M059J (cell line): ENCODE measurements around the gene MAGEF1. TPM values are rescaled to one million over a fixed set of nuclear protein-coding genes. Genes with fewer than 3 reads are reported as not detected.

ENCODE experiments used
- DNase-seq: peaks from one replicate; pipeline ENCODE4 v3.0.0-alpha.2; 2012; ENCODE audit warnings: low read depth
- total RNA-seq: library from RNA; depleted of rRNA; stranded (reverse); fragments of >200 nt; shearing (Covaris generic); gene quantifications from 2 replicates; pipeline ENCODE4 v1.2.3, GENCODE V29; 2014

MAGEF1 gene
- total RNA-seq, 1 experiment from 2014 or later: 61.3 TPM

- no peak for DNase-seq
Observed at GRCh38 chr3:184690192-184690883, 21.5 kb downstream of the MAGEF1 start.

DNA sequence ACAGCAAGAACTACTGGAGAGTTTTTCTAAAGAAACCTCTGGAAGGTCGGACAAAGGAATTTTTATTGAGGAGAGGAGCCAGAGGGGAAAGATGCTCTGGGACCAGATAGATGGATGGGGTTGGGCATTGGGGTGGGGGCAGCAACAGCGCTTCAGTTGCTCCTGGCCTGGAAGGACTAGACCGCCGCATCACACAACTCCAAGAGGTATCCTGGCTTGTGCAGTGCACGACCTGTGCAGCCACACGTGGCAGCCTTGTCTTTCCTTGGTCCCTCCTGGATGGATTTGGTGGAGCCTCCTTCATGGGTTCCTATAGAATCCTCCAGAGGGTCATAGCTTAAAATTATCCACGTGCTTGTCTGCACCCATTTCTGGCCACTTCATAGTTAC lies 23.0 kb downstream of the MAGEF1 start:
- DNase-seq: no peak

GRCh38 chr3:184688251-184688881 lies 23.5 kb downstream of the MAGEF1 start:
- DNase-seq: peak; percentile 97

DNA sequence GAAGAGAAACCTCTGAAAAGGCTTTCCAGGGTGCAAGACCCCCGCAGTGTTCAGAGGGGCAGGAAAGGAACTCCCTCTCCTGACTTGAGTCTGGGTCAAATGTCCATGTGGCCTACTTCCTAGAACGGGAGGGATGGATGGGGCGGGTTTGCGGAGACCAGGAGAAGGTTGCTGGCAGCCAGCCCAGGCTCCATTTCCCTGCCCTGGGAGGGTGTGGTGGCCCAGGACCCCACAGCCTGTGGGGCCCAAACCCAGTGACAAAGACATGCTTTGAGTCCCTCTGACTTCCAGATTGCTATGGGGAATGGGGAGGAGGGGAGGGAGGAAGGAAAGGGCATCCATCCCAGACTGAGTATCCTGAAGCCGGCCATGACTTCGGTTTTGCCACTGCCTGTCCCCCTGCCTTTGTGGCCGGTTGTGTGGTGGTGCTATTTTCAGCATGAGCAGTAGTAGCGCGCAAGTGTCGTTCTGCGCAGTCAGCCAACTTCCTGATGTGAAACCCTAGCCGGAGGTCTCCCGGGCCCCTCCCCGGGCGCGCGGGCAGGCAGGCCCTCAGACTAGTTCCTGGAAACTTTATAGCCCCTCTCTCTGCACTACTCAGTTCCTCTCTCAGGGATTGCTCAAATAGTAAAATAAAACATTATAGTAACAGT lies 24.4 kb downstream of the MAGEF1 start:
- no peak for DNase-seq

DNA sequence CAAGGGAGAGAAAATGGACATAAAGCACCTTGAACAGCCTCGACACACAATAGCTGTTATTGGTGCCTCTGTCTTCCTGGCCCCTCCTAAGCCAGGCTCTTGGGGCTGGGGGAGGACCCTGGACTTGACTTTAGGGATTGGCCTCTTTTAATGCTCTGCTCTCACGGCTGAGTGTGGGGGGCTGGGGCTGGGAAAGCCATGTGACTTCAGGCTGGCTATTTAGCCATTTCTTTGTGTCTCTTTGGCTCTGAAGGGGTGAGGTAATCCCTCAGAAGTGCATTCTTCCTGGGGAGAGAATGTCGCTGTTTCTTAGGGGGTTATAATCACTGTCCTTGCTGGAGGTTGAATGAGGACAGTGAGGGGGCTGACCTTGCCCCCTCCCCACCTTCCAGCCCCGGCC lies 26.2 kb downstream of the MAGEF1 start:
- DNase-seq: no peak

GRCh38 chr3:184685055-184685454 lies 26.8 kb downstream of the MAGEF1 start:
- no peak for DNase-seq

DNA sequence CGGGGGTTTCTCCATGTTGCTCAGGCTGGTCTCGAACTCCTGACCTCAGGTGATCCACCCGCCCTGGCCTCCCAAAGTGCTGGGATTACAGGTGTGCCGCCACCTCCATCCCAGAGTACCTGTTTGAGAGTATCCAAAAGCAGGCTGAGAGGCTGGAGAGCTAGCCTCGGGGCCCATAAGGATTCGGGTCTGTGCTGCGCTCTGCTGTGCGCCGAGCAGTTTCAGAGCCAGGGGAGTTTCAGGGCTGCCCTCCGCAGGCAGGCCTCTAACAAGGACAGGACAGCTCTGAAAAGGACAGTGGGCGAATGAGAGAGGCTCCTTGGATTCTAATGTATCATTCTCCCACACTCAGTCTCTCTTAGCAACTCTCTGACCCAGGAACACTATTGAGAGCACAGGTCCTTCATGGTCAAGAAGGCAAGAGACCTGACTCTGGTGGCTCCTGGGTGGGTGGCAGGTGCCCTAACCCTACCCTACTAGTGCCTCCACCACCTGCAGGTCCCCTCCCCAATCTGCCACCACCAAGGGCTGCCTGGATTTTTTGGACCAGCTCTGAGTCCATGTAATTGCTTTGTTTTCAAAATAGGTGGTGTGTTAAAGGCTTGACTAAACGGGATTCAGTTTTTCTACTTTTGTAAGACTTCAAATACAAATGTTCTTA lies 27.8 kb downstream of the MAGEF1 start:
- DNase-seq: no peak

GRCh38 chr3:184683234-184683633 lies 28.6 kb downstream of the MAGEF1 start:
- DNase-seq: no peak

DNA sequence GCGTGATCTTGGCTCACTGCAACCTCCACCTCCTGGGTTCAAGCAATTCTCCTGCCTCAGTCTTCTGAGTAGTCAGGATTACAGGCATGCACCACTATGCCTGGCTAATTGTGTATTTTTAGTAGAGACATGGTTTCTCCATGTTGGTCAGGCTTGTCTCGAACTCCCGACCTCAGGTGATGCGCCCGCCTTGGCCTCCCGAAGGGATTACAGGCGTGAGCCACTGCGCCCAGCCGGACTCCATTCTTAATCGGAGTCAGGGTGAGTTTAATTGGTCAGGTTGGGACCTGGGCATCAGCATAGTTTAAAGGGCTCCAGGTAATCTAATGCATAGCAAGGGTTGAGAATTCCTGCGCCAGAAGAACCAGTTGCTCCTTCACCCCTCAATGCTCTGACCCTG lies 29.2 kb downstream of the MAGEF1 start:
- DNase-seq: no peak

GRCh38 chr3:184680385-184681345 lies 31.2 kb downstream of the MAGEF1 start:
- no peak for DNase-seq

DNA sequence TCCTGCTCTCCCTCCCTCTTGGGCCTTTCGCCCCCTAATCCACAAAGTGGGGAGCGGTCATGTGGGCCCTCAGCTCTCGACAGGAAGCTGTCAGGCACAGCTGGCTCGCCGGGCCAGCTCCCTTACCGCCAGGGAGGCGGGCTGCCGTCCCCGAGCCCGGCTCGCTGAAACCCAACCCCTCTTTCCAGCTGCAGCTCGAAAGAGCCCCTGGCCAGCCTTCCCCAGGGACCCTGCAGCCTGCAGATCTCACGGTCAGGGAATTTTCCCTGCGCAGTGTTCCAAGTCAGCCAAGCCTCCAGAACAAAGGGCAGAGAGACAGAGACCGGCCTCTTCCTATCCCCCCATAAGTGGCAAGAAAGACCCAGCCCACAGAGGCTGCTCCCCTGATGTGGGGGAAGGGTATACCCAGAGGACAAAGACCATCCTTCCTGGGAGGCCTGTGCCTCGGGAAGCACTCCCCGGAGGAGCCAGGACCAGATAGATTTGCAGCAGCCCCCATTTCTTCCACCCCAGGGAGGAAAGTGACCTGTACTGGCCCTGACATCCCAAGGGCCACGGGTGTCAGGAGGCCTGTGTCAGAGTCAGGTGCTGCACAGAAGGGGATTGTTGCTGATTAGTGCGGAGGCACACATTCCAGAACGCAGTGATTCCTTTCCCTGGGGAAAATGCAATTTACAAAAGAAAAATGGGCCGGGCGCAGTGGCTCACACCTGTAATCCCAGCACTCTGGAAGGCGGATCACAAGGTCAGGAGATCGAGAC lies 32.6 kb downstream of the MAGEF1 start:
- DNase-seq: no peak

GRCh38 chr3:184678317-184679055 lies 33.4 kb downstream of the MAGEF1 start:
- DNase-seq: no peak

DNA sequence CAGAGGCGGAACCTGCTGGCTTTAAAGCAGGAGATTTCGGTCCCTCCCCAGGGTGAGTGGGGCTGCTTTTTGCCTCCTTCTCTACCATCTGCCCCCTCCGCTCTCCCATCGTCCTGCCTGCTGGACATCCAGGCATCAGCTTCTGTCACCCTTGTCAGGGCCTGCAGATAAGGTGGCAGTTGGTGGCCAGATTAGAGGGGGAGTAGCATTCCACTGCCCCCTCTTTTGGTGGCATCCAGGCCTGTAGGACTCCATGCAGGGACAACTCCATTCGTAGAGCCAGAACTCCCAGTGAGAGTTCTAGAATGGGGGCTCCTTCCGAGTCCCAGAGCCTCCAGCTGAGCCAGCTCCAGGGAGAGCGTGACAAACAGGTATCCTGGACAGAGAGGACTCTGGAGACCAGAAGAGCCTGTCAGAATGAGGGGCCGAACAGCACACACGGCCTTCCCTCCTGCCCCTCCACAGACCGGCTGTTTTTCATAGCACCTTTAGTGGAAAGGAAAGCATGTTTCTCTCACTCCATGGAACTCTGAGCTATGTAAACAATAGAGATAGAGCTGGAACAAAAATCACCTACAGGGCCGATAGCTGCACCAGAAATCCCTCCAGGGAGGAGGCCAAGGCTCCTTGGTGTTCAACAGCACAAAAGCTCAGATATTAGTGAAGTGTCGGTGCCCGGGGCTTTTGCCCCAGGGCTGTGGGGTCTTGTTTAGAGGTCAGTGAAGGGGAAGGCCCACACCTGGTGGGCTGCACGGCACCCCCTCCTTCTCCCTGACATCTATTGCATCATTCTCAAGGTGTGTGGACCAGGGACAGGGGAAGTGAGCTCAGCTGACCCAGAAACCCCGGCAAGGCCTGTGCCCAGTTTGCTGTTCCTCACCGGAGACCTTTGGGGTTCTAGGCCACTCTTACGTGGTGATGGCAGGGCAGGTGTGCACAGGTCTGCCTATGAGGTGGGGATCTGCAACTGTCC lies 34.2 kb downstream of the MAGEF1 start:
- DNase-seq: no peak

- no peak for DNase-seq
Observed at GRCh38 chr3:184676927-184677326, 34.9 kb downstream of the MAGEF1 start.

GRCh38 chr3:184674626-184675025 lies 37.2 kb downstream of the MAGEF1 start:
- no peak for DNase-seq

GRCh38 chr3:184672977-184673870 lies 38.6 kb downstream of the MAGEF1 start:
- no peak for DNase-seq

DNA sequence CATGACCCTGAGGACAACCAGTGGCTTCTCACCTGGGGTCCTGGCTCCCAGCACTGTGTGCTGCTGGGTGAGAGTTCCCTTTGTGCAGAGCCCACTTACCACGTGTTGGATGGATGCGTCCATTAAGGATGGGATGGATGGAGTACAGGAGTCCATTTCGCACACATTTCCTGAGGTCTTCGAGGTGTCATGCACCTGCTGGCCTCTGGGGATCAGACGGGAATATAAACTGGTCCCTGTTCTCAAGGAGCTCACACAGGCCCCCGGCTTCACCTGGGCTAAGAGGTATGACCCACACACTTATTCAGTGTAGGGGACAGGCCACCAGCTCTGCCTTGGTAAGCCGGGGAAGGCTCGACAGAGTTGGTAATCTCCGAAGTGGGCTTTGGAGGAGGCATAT lies 39.5 kb downstream of the MAGEF1 start:
- no peak for DNase-seq
